Activated CD8-positive, alpha-beta T cell treated with anti-CD3 and anti-CD28 coated beads for 36 hours (primary cell): ENCODE results near the gene FOXK2. TPM values are rescaled to one million over a fixed set of nuclear protein-coding genes. Genes with fewer than 3 reads are reported as not detected.

Experiments
- ATAC-seq: fragments of 200-7000 bp; cut with Tn5 transposase; one replicate; pipeline ENCODE4 v1.10.0; 2021; ENCODE audit warnings: mild to moderate bottlenecking, moderate library complexity
- CTCF ChIA-PET: fragments of 350-600 bp; sonication (Branson Sonifier 250); formaldehyde crosslinking; loops from one replicate; lab custom pipeline; 2021; ENCODE audit warnings: antibody characterized with exemption; lab: Charles Lee
- POLR2A ChIA-PET: fragments of 350-600 bp; sonication (Branson Sonifier 250); formaldehyde crosslinking; loops from one replicate; lab custom pipeline; 2021; ENCODE audit warnings: antibody characterized with exemption; lab: Charles Lee
- DNase-seq: peaks from one replicate; pipeline ENCODE4 v3.0.0-alpha.2; 2020
- H3K27ac Mint-ChIP-seq: one replicate; pipeline ENCODE4 v1.8.0; 2021; ENCODE audit warnings: mild to moderate bottlenecking, mixed read lengths
- H3K27me3 Mint-ChIP-seq: one replicate; pipeline ENCODE4 v1.8.0; 2021; ENCODE audit warnings: mixed read lengths
- H3K36me3 Mint-ChIP-seq: one replicate; pipeline ENCODE4 v1.8.0; 2021; ENCODE audit warnings: low read depth, mixed read lengths
- H3K4me1 Mint-ChIP-seq: one replicate; pipeline ENCODE4 v1.8.0; 2021; ENCODE audit warnings: low read depth, mixed read lengths
- H3K4me3 Mint-ChIP-seq: one replicate; pipeline ENCODE4 v1.8.0; 2021; ENCODE audit warnings: mild to moderate bottlenecking, moderate library complexity, mixed read lengths
- H3K9me3 Mint-ChIP-seq: one replicate; pipeline ENCODE4 v1.8.0; 2021; ENCODE audit warnings: mixed read lengths
- CTCF ChIP-seq: fragments of 200-600 bp; IDR thresholded peaks from one replicate; pipeline ENCODE4 v1.8.0; 2022; ENCODE audit warnings: antibody characterized with exemption, mild to moderate bottlenecking
- intact Hi-C: fragments of 100-400 bp; cut with micrococcal nuclease; formaldehyde crosslinking; loops from one replicate; pipeline ENCODE4 v1.10.0; 2022
- total RNA-seq, 2 experiments: library from RNA; stranded (reverse); gene quantifications; one replicate each; pipeline ENCODE4 v1.2.3, GENCODE V29; 2021

Gene FOXK2
- total RNA-seq, 2 experiments from 2014 or later: 55.6 to 59.5 TPM

- CTCF ChIA-PET: no interaction called here
- H3K4me3 Mint-ChIP-seq: no peak overlapping the region
- H3K9me3 Mint-ChIP-seq: no peaks in the 10 kb centered on the region
- H3K27me3 Mint-ChIP-seq: no peaks in the 10 kb centered on the region
- DNase-seq (no peak), ATAC-seq (no peak)
- no peaks in the 10 kb centered on the region for H3K4me1 Mint-ChIP-seq
- POLR2A ChIA-PET: interaction anchor here (0.8 to 0.9 kb wide), 2 partner anchors 10 to 14 kb away, joined by 3 to 4 read pairs; no protein-coding TSS in a partner anchor
- peaks cover 50% of the 10 kb centered on the region for H3K36me3 Mint-ChIP-seq
- TF ChIP-seq CTCF: no peak
- H3K27ac Mint-ChIP-seq: no peak overlapping the region
- intact Hi-C loops: no loop called here
Observed at GRCh38 chr17:82619211-82619610, 99.7 kb downstream of the FOXK2 start.

- Mint-ChIP-seq H3K36me3 (peaks cover 47% of the 10 kb centered on the region), H3K4me3 (no peak overlapping the region), H3K4me1 (no peaks in the 10 kb centered on the region), H3K27ac (no peak overlapping the region), H3K27me3 (no peaks in the 10 kb centered on the region), H3K9me3 (no peaks in the 10 kb centered on the region)
- TF ChIP-seq CTCF: no peak
- ChIA-PET POLR2A (interaction anchor here (0.8 kb wide), 1 partner anchor 15 kb away, joined by 4 read pairs; no protein-coding TSS in a partner anchor), CTCF (no interaction called here)
- intact Hi-C loops: no loop called here
- DNase-seq: no peak
- no peak for ATAC-seq
Observed at GRCh38 chr17:82619641-82620040, 100.1 kb downstream of the FOXK2 start.

- Mint-ChIP-seq H3K27ac (no peak overlapping the region), H3K4me3 (no peak overlapping the region), H3K36me3 (peaks cover 50% of the 10 kb centered on the region), H3K4me1 (peaks cover 1% of the 10 kb centered on the region), H3K27me3 (no peaks in the 10 kb centered on the region), H3K9me3 (no peaks in the 10 kb centered on the region)
- ChIA-PET POLR2A (no interaction called here), CTCF (no interaction called here)
- DNase-seq (no peak), ATAC-seq (no peak)
- TF ChIP-seq CTCF: no peak
- intact Hi-C loops: no loop called here
Observed at GRCh38 chr17:82623707-82624106, 104.2 kb downstream of the FOXK2 start.

- Mint-ChIP-seq H3K4me1 (peaks cover 4% of the 10 kb centered on the region), H3K4me3 (no peak overlapping the region), H3K9me3 (no peaks in the 10 kb centered on the region), H3K27me3 (no peaks in the 10 kb centered on the region), H3K36me3 (peaks cover 45% of the 10 kb centered on the region), H3K27ac (no peak overlapping the region)
- TF ChIP-seq CTCF: no peak
- ChIA-PET POLR2A (no interaction called here), CTCF (interaction anchor here (1.0 kb wide), 1 partner anchor 8 kb away, joined by 3 read pairs; no protein-coding TSS in a partner anchor)
- ATAC-seq: no peak
- DNase-seq: no peak
- intact Hi-C loops: no loop called here
Observed at GRCh38 chr17:82627405-82627804, 107.9 kb downstream of the FOXK2 start.

- POLR2A ChIA-PET: interaction anchor here (0.8 to 1.1 kb wide), 2 partner anchors 11 to 16 kb away, joined by 3 to 4 read pairs; no protein-coding TSS in a partner anchor
- CTCF ChIA-PET: no interaction called here
- Mint-ChIP-seq H3K4me1 (peaks cover 17% of the 10 kb centered on the region), H3K9me3 (no peaks in the 10 kb centered on the region), H3K4me3 (no peak overlapping the region), H3K27me3 (no peaks in the 10 kb centered on the region), H3K27ac (no peak overlapping the region), H3K36me3 (peaks cover 51% of the 10 kb centered on the region)
- intact Hi-C loops: no loop called here
- DNase-seq (no peak), ATAC-seq (no peak)
- TF ChIP-seq CTCF: no peak
Observed at GRCh38 chr17:82629748-82630147, 110.2 kb downstream of the FOXK2 start.
